Measurements from ENCODE around the gene PHF21B.

DNA sequence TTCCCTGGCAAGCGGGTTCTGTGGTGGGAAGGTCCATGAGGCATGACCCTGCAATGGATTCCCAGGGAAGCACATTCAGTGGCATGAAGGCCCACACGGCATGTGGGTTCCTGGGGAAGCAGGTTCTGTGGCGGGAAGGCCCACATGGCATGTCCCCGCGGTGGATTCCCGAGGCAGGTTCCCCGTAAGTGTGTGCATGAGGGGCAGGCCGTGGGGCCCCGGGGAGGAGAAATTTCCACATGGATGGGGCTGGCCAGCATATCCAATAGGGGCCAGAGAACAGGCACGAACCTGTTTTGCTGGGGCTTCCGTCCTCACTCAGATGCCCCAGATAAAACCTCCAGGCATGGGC lies 83.7 kb downstream of the PHF21B start:
- TF ChIP-seq POLR2AphosphoS5 (IDR thresholded peaks at IDR 0.05; ENCODE audit: low read depth) (no peak), EZH2 (IDR thresholded peaks at IDR 0.05; ENCODE audit: low read depth, unreplicated experiment) (no peak), EZH2phosphoT487 (IDR thresholded peaks at IDR 0.05; ENCODE audit: unreplicated experiment) (no peak), NANOG (IDR thresholded peaks at IDR 0.05; ENCODE audit: borderline replicate concordance) (no peak)
- TF ChIP-seq, protein P1, sequence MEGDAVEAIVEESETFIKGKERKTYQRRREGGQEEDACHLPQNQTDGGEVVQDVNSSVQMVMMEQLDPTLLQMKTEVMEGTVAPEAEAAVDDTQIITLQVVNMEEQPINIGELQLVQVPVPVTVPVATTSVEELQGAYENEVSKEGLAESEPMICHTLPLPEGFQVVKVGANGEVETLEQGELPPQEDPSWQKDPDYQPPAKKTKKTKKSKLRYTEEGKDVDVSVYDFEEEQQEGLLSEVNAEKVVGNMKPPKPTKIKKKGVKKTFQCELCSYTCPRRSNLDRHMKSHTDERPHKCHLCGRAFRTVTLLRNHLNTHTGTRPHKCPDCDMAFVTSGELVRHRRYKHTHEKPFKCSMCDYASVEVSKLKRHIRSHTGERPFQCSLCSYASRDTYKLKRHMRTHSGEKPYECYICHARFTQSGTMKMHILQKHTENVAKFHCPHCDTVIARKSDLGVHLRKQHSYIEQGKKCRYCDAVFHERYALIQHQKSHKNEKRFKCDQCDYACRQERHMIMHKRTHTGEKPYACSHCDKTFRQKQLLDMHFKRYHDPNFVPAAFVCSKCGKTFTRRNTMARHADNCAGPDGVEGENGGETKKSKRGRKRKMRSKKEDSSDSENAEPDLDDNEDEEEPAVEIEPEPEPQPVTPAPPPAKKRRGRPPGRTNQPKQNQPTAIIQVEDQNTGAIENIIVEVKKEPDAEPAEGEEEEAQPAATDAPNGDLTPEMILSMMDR (conservative IDR thresholded peaks at IDR 0.05; ENCODE audit: low read depth in 2 of 2) = no peak
- TF ChIP-seq, protein P2, sequence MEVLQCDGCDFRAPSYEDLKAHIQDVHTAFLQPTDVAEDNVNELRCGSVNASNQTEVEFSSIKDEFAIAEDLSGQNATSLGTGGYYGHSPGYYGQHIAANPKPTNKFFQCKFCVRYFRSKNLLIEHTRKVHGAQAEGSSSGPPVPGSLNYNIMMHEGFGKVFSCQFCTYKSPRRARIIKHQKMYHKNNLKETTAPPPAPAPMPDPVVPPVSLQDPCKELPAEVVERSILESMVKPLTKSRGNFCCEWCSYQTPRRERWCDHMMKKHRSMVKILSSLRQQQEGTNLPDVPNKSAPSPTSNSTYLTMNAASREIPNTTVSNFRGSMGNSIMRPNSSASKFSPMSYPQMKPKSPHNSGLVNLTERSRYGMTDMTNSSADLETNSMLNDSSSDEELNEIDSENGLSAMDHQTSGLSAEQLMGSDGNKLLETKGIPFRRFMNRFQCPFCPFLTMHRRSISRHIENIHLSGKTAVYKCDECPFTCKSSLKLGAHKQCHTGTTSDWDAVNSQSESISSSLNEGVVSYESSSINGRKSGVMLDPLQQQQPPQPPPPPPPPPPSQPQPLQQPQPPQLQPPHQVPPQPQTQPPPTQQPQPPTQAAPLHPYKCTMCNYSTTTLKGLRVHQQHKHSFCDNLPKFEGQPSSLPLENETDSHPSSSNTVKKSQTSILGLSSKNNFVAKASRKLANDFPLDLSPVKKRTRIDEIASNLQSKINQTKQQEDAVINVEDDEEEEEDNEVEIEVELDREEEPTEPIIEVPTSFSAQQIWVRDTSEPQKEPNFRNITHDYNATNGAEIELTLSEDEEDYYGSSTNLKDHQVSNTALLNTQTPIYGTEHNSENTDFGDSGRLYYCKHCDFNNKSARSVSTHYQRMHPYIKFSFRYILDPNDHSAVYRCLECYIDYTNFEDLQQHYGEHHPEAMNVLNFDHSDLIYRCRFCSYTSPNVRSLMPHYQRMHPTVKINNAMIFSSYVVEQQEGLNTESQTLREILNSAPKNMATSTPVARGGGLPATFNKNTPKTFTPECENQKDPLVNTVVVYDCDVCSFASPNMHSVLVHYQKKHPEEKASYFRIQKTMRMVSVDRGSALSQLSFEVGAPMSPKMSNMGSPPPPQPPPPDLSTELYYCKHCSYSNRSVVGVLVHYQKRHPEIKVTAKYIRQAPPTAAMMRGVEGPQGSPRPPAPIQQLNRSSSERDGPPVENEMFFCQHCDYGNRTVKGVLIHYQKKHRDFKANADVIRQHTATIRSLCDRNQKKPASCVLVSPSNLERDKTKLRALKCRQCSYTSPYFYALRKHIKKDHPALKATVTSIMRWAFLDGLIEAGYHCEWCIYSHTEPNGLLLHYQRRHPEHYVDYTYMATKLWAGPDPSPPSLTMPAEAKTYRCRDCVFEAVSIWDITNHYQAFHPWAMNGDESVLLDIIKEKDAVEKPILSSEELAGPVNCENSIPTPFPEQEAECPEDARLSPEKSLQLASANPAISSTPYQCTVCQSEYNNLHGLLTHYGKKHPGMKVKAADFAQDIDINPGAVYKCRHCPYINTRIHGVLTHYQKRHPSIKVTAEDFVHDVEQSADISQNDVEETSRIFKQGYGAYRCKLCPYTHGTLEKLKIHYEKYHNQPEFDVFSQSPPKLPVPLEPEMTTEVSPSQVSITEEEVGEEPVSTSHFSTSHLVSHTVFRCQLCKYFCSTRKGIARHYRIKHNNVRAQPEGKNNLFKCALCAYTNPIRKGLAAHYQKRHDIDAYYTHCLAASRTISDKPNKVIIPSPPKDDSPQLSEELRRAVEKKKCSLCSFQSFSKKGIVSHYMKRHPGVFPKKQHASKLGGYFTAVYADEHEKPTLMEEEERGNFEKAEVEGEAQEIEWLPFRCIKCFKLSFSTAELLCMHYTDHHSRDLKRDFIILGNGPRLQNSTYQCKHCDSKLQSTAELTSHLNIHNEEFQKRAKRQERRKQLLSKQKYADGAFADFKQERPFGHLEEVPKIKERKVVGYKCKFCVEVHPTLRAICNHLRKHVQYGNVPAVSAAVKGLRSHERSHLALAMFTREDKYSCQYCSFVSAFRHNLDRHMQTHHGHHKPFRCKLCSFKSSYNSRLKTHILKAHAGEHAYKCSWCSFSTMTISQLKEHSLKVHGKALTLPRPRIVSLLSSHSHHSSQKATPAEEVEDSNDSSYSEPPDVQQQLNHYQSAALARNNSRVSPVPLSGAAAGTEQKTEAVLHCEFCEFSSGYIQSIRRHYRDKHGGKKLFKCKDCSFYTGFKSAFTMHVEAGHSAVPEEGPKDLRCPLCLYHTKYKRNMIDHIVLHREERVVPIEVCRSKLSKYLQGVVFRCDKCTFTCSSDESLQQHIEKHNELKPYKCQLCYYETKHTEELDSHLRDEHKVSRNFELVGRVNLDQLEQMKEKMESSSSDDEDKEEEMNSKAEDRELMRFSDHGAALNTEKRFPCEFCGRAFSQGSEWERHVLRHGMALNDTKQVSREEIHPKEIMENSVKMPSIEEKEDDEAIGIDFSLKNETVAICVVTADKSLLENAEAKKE (CRISPR knock-in tag; IDR thresholded peaks at IDR 0.05) = no peak
